Hematopoietic multipotent progenitor cell treated with erythropoietin and hydrocortisone succinate and interleukin-3 and kit ligand, for 17 days (in vitro differentiated cells): Measurements from ENCODE around the gene SYTL2.
A peak's percentile ranks its signal among the peaks of the same experiment; 100 is the strongest.
"Not testable (repeated sequence)": the region's sequence is repeated elsewhere in the genome, so short reads cannot be mapped to it uniquely, and the experiment has no call there.

Experiments
- DNase-seq: peaks from one replicate; pipeline ENCODE4 v3.0.0-alpha.2; 2015; ENCODE audit warnings: low spot score

SYTL2 gene

DNA sequence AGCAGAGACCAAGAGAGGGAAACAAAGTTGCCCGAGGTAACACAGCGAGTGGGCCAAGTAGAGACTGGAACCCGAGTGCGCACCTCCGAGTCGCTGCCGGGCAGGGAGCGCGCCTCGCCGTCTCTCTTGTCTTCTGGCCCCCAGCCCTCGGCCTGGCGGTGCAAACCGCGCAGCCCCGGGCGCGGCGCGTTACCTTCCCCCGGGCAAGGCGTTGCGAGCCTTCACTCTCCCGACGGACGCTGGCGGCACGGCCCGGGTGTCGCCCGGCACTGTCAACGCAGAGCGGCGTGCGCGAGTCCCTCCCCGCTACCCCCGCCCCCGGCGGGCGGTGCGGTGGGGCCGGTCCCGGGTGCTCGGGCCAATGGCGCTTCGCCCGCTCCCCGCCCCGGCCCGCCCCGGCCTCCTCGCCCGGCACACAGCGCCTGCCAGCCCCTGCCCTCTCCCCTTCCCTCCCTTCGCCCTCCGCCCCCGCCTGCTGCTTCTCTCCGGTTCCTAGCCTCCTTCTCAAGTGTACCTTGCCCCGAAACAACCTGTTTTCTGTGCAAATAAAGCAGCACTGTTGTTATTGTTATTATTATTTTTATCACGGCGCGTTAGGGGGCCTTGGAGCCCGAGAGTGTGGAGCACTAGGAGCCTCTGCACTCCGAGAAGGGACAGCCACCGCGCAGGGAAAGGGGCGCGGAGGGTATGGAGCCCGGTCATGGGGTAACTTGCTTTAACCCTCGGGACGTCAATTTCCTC is at the start of gene SYTL2:
Gene SYTL2 (minus strand): TSS at position 271 of the 741 bp plus-strand sequence. CDS start 53,416 bp downstream, outside the sequence.
- no peak for DNase-seq

- not testable (repeated sequence) for DNase-seq
Measured at GRCh38 chr11:85859541-85859940, 48.6 kb upstream of the SYTL2 start.

DNA sequence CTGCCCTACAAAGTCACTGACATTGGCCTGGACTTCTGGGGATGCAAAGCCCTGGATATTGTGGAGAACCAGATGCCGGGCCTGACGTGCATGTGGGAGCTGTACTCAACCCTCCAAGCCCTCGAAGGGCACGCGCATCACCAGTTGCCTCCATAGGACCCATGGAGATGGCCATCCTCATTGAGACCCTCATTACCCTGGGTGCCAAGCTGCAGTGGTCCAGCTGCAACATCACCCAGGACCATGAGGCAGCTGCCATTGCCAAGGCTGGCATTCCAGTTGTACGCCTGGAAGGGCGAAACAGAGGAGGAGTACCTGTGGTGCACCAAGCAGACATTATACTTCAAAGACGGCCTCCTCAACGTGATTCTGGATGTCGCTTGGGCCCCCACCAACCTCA is 46.2 kb upstream of the SYTL2 start:
- DNase-seq, result no peak

- DNase-seq, result no peak
Measured at GRCh38 chr11:85855341-85855656, 44.4 kb upstream of the SYTL2 start, which contains the start of gene CCDC83. CCDC83 (plus strand) TSS chr11:85855383; CDS start chr11:85865124, 9,741 bp downstream.

GRCh38 chr11:85854557-85855340 is 43.8 kb upstream of the SYTL2 start:
- peak; percentile 84 for DNase-seq

DNA sequence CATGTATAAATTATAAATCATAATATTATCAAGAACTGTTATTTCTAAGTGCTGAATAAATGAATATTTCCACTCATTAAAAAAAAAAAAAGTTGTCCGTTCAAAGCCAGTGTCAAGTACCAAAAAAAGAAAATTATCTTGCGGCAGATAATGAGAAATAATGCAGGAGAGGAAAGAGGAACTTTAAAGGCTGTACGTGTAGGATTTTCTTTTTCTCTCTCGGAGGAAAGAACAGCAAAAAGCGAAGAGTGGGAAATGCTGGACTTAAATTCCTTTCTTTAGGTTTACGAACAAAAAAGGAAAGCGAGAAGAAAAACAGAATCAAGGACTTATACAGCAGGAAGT is 43.2 kb upstream of the SYTL2 start:
- no peak for DNase-seq

GRCh38 chr11:85853541-85853940 is 42.6 kb upstream of the SYTL2 start:
- DNase-seq, result not testable (repeated sequence)

DNA sequence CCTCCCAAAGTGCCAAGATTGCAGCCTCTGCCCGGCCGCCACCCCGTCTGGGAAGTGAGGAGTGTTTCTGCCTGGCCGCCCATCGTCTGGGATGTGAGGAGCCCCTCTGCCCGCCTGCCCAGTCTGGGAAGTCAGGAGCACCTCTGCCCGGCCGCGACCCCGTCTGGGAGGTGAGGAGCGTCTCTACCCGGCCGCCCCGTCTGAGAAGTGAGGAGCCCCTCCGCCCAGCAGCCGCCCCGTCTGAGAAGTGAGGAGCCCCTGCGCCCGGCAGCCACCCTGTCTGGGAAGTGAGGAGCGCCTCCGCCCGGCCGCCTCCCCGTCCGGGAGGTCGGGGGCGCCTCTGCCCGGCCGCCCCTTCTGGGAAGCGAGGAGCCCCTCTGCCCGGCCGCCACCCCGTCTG is 41.8 kb upstream of the SYTL2 start:
- DNase-seq, result not testable (repeated sequence)

GRCh38 chr11:85848556-85848955 is 37.6 kb upstream of the SYTL2 start:
- no peak for DNase-seq

- DNase-seq, result no peak
Measured at GRCh38 chr11:85848006-85848405, 37.1 kb upstream of the SYTL2 start.

- no peak for DNase-seq
Measured at GRCh38 chr11:85847436-85847835, 36.5 kb upstream of the SYTL2 start.

DNA sequence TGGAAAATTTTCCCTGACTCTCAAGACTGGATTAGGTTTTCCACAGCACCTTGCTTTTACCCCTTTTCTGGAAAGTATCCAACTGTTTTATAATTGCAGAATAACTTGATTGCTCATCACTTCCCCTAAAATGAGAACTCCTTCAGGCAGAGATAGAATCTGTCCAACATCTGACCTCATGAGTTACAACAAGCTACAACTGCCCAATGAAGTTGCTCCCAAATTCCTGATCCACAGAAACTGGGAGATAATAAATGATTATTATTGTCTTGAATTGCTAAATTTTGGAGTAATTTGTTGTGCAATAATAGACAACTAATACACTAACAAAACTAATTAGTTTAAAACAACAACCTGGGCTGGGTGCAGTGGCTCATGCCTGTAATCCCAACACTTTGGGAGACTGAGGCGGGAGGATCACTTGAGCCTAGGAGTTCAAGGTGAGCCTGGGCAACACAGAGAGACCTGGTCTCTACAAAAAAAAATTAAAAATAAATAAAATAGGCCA is 34.2 kb upstream of the SYTL2 start:
- DNase-seq, result no peak

DNA sequence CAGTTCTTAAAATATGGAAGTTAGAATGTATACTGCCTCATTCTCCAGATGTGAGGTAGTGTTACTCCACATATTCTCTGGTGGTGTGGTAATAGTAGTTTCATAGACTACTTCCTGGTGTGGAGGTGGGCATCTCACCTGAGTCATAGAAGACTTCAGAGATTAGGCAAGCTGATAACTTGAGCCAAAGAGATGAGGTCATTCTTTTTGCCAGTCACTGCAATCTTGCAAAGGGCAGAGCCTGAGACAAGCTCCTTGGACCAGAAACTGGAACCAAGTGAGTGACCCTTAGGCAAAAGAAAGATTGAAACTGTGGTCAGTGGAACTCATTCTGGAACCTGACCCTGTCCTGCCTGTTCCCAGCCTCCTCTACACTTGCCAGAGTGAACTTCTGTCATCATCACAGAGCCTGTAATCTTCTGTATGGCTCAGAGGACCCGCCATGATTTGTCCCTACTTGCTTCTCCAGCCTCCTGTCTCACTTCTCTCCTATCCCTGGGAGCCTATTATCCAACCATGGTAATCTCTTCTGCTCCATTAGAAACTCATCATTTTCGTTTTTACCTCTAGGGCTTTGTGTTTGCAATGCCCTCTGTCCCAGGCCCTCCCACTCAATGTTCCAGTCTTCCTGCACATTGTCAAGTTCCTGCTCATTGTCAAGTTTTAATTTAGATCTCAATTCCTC is 33.6 kb upstream of the SYTL2 start:
- DNase-seq, result no peak

GRCh38 chr11:85843929-85844328 is 33.0 kb upstream of the SYTL2 start:
- no peak for DNase-seq

- not testable (repeated sequence) for DNase-seq
Measured at GRCh38 chr11:85840932-85841331, 30.0 kb upstream of the SYTL2 start.

- DNase-seq, result no peak
Measured at GRCh38 chr11:85835729-85836128, 24.8 kb upstream of the SYTL2 start.

DNA sequence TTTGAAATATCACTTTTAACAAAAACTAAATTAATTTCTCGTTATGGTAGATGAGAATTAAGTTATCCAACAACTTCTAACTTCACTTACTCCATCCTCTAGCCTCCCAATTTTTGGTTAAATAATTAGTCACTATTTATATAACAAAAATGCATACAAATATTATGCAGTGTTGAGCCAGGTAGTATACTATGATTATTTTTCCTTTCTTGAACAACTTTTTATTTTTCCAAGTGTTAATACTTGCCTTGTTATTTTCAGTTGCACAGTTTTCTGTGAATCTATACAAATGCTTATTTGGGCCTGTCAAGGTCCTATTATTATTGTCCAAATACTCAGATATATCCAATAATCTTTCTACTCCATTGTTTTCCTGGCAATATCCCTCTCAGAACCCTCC is 24.3 kb upstream of the SYTL2 start:
- no peak for DNase-seq

GRCh38 chr11:85831050-85831449 is 20.1 kb upstream of the SYTL2 start:
- no peak for DNase-seq

- DNase-seq, result no peak
Measured at GRCh38 chr11:85829172-85829571, 18.2 kb upstream of the SYTL2 start.

DNA sequence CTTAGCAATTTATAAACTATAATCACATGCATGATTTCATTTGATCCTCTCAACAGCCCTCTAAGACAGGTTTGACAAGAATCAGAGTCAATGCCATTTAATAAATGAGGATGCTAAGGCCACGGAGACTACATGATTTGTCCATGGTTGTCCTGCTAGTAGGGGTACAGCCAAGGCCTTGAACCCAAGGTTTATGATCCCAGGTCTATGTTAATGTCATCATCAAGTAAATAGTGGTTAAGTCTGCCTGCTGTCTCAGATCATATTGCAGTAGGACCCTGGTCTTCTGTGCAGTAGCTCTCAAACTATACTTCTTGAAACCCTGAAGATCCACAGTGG is 17.7 kb upstream of the SYTL2 start:
- no peak for DNase-seq

- no peak for DNase-seq
Measured at GRCh38 chr11:85827748-85828639, 17.1 kb upstream of the SYTL2 start.
